Endometrial microvascular endothelial cells (primary cell): Measurements from ENCODE around the gene SLC39A10. TPM values are rescaled to one million over a fixed set of nuclear protein-coding genes. Genes with fewer than 3 reads are reported as not detected.

Experiments
- in situ Hi-C: cut with HindIII; loops from 2 replicates; pipeline ENCODE4 v1.10.0; 2017; ENCODE audit warnings: low sequenced_read_pairs, low pct_unique_long_range_greater_than_20kb; ENCODE audit errors: inconsistent ontology term
- total RNA-seq: library from RNA; depleted of rRNA; stranded (reverse); fragments of >200 nt; gene quantifications from one replicate; pipeline ENCODE4 v1.2.3, GENCODE V29; 2015; ENCODE audit errors: inconsistent ontology term

SLC39A10 gene
- total RNA-seq, 1 donor from 2014 or later = 21.1 TPM

DNA sequence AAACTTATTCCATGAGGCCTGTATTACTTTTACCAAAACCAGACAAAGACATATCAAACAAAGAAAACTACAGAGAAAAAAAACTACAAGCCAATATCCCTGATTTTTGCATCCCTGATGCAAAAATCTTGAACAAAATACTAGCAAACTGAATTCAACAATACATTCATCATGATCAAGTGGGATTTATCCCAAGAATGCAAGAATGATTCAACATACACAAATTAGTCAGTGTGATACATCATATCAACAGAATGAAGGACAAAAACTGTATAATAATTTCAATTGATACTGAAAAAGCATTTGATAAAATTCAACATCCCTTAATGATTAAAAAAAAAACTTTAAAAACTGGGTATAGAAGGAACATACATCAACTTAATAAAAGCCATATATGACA lies 106.8 kb downstream of the SLC39A10 start:
- in situ Hi-C loops = no loop called here

DNA sequence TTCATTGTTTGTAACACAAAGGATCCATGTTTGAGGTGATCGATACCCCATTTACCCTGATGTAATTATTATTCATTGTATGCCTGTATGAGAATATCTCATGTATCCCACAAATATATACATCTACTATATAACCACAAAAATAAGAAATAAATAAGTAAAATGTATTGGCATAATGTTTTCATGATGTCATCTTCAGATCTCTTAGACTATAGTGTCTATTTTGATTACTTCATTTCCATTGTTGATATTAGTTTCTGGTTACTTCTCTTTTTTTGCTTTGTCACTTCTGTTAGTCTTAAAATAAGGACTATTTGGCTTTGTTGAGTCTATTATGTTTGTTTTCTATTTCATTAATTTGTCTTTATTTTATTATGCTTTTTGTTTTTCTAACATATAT lies 109.7 kb downstream of the SLC39A10 start:
- in situ Hi-C loops = no loop called here

DNA sequence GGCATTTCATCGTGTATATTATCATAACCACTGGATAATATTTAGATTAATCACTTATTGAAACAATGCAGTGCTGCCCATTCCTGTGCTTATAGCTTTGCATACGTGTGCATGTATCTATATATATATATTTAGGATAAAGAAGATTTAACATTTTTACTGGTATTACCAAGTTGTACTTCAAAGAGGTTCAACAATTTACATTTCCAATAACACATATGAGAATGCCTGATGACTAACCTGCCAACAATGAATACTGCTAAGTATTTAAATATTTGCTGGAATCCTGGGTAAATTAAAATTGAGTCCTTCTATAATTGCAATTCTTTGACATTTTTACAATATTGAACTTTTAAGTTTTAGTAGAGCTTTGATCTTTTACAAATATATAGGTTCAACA lies 111.4 kb downstream of the SLC39A10 start:
- in situ Hi-C loops = no loop called here

DNA sequence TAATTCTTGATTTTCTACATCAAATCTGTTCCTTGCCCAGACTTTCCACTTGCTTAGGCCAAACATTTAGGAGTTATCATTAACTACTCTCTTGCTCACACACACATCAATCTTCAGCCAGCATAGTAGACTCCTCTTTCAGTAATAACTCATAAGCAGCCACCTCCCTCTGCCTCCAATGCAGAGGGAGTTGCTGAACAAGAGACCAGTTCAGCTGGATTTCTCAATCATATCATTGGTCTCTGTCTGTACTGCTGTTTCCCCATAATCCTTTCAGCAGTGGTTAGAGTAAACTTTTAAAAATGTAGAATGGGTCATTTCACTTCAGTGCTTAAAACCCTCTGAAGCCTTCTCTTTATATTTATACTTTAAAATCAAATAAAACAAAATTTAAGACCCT lies 112.9 kb downstream of the SLC39A10 start:
- in situ Hi-C loops = no loop called here

DNA sequence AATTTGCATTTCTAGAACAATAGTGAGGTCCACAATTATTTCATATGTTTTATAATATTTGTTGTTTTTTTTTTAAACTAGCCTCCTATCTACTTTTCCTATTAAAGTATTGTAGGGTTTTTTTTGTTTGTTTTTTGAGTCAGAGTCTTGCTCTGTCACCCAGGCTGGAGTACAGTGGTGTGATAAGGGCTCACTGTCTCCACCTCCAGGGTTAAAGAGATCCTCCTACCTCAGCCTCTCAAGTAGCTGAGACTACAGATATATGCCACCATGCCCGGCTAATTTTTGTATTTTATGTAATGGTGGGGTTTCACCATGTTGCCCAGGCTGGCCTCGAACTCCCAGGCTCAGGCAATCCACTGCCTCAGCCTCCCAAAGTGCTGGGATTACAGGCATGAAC lies 122.5 kb downstream of the SLC39A10 start:
- in situ Hi-C loops = no loop called here

DNA sequence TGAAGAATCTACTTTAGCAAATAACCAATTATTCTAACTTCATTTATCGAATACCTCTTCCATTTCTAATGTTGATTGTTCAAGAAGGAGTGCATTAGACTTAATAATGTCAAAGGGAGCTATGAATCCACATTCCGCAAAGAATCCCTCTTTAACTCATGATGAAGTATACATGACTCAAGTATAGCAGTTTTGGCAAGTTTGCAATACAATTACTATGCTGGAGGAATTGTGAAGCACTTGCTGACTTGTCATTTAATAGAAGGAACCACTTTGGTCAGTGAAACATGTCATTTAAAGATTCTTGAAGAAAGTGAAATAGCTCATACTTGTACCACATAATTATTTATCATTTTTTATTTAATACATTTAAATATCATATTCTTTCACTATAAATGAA lies 125.1 kb downstream of the SLC39A10 start:
- in situ Hi-C loops = no loop called here
